Epithelial cell of esophagus (primary cell): Measurements from ENCODE around the gene TOP1.
A peak's percentile ranks its signal among the peaks of the same experiment; 100 is the strongest.

Experiments used
- DNase-seq: peaks from one replicate; pipeline ENCODE4 v3.0.0; 2010; ENCODE audit warnings: low read depth
- H3K4me3 ChIP-seq: 2 replicates; pipeline ENCODE4 v1.5.1; 2011; ENCODE audit warnings: mild to moderate bottlenecking, low read length, control low read depth
- CTCF ChIP-seq: IDR thresholded peaks from 2 replicates; pipeline ENCODE4 v1.5.1; 2011; ENCODE audit warnings: low read depth, mild to moderate bottlenecking, low read length, control low read depth, inconsistent platforms; ENCODE audit not compliant: insufficient read depth; ENCODE audit errors: missing control alignments

Gene TOP1

GRCh38 chr20:41029150-41029901, 704 bp downstream of the TOP1 start:
- no peak for TF ChIP-seq CTCF
- no peak for DNase-seq
- peak overlapping the region; percentile 80 for H3K4me3 ChIP-seq

DNA sequence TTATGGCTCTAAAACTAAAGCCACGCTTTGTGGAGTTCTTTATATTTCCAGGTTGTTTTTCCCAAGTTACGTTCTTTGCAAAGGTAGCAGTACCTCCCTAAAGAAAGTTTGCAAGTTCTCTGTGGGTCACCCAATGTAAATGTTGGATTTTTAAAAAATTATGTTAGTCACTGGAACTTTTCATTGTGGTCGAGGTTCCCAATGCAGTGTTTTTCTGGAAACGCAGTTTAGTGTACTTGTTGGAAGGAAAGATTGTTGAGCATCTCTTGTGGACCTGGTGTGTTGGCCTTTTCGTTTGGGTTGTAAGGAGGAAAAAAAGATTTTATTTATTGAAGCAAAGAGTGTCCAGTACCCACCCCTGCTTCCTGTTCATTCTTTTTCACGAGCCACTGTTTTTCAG, 1.4 kb downstream of the TOP1 start:
- H3K4me3 ChIP-seq: peak overlapping the region; percentile 80
- no peak for TF ChIP-seq CTCF
- DNase-seq: no peak

DNA sequence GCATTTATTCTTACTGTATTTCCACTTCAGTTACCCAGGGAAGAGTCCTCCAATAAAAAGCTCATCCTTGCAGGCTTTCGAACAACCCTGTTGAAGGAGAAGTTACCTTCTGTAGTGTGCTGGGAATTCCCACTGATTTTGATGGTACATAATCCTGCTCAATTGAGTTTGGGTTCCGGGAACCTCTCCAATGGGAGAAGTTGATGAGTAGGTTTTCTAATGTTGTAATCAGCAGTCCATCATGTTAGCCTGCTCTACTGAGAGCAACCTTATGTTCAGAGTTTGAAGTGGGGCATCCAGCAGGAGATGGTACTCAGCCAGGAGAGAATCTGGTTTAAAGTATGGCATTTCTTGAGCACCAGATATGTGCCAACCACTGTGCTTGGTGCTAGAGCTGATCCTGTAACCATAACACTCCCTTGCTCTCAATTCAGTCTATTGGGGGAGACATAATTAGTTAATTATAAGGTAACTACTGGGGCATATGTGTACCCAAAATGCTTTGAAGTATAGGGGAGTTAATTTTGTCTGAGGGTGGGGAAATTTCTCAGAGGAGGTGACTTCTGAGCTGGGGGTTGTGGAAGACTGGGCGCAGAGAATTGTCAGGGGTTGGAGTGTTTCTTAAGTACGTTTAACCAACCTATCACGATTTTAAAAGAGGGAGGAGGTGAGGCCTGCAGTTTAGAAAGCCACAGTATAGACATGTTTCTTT, 2.1 kb downstream of the TOP1 start:
- DNase-seq: peak; percentile 72
- TF ChIP-seq CTCF: no peak
- H3K4me3 ChIP-seq: peak overlapping the region; percentile 80

DNA sequence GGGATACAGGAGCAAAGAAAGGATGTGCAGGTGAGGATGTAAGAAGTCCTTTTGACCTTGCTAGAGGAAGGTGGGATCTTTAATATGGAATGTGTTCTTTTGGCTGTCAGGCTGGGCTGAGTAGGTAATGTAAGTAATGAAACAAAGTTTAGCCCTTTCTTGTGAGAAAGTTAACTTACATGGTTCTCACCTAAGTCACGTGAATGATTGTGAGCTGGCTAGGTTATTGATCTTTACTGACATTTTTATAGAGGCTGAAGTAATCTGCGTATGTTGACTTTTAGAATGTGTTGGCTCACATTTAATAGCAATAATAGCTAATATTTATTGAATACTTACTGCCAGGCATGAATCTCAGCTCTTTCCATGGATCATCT, 2.6 kb downstream of the TOP1 start:
- no peak for TF ChIP-seq CTCF
- H3K4me3 ChIP-seq: peak overlapping the region; percentile 80
- DNase-seq: no peak

GRCh38 chr20:41032271-41032670, 3.6 kb downstream of the TOP1 start:
- no peak for TF ChIP-seq CTCF
- no peak overlapping the region for H3K4me3 ChIP-seq
- no peak for DNase-seq

DNA sequence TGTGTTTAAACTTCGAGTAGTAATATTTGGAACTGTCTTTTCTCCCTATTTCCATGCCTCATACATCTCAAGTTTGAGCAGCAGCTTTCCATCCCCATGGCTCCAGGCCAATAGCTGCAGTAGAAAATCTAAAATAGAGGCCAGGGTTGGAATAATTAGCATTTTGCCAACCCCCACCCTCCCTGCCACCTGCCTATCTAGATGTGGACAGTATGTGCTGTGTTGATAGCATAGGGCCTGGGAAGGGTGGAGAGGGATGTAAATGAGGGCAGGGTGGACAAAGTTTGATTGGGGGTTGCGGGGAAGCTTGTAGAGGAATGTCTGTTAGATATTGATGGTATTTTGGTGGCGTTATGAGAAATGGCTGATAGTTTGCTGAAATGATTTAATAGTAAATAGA, 5.6 kb downstream of the TOP1 start:
- TF ChIP-seq CTCF: no peak
- no peak for DNase-seq
- H3K4me3 ChIP-seq: no peak overlapping the region

DNA sequence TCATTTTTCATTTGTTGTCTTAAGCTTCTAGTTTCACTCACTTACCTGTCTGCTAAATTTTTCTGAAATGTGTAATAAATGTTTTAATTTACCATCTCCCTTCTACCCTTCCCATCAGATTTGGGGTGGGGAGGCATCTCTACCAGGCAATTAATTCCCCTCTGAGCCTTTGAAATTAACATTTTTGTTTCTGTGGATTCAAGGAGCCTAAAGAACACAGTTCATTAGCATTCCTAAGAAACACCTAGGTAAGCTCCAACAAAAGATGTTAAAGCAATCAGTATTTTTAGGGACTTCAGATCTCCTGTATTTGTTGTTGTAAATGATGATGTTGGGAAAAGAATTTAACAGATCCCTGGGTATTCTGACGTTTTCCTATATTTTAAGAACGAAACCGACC, 6.6 kb downstream of the TOP1 start:
- TF ChIP-seq CTCF: no peak
- DNase-seq: no peak
- no peak overlapping the region for H3K4me3 ChIP-seq
